ENCODE results near the gene PIP5K1C.

GRCh38 chr19:3651684-3652083 is 48.6 kb downstream of the PIP5K1C start:
- TF ChIP-seq CTCF (IDR thresholded peaks at IDR 0.05; ENCODE audit: insufficient read depth, low read depth, low read length) = no peak
- no peak for TF ChIP-seq EZH2 (IDR thresholded peaks at IDR 0.05; ENCODE audit: insufficient read depth, low read length)

All from astrocyte (in vitro differentiated cells and primary cell).